ENCODE measurements around the gene MTUS2. TPM values are rescaled to one million over a fixed set of nuclear protein-coding genes. Genes with fewer than 3 reads are reported as not detected.

MTUS2 gene
- total RNA-seq, 6 donors from 2014 or later = 0.11 to 1.6 (median 0.20) TPM; not detected in 1

DNA sequence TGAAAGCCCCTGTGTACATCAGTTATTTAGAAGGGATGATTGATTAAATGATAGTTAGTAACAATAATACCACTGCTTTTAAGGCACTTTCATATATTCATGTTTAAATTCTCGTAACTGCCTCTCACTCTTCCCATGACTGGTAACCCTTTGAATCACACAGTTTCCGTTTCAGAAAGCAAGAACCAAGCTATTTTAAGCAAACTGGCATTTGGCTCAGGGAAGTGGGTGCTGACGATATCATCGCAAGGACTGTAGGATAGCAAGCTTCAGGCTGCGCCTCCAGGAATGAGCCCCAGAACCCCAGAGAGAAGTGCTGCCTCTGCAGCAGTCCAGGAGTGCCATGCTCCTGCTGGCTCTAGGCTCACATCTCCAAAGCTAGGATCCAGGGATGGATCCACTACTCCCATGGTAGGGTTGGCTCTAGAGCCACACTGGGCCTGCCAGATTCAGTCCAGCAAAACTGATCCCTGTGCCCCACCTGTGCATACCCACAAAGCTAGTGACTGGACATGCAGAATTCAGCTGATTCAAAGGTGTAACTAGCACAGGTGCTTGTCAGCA lies 461.9 kb downstream of the MTUS2 start:
- no peaks in the 10 kb centered on the region for H3K4me1 ChIP-seq
- H3K36me3 ChIP-seq = no peaks in the 10 kb centered on the region
- no peak for DNase-seq
- no peaks in the 10 kb centered on the region for H3K9me3 ChIP-seq
- no peak overlapping the region for H3K27ac ChIP-seq
- WGBS, 2 donors = 81 to 88% methylated on average over 5 of the region's 5 CpGs
- no peak for TF ChIP-seq EP300 (IDR thresholded peaks at IDR 0.05)
- no peak for TF ChIP-seq POLR2AphosphoS5 (IDR thresholded peaks at IDR 0.05)
- TF ChIP-seq, protein P1, sequence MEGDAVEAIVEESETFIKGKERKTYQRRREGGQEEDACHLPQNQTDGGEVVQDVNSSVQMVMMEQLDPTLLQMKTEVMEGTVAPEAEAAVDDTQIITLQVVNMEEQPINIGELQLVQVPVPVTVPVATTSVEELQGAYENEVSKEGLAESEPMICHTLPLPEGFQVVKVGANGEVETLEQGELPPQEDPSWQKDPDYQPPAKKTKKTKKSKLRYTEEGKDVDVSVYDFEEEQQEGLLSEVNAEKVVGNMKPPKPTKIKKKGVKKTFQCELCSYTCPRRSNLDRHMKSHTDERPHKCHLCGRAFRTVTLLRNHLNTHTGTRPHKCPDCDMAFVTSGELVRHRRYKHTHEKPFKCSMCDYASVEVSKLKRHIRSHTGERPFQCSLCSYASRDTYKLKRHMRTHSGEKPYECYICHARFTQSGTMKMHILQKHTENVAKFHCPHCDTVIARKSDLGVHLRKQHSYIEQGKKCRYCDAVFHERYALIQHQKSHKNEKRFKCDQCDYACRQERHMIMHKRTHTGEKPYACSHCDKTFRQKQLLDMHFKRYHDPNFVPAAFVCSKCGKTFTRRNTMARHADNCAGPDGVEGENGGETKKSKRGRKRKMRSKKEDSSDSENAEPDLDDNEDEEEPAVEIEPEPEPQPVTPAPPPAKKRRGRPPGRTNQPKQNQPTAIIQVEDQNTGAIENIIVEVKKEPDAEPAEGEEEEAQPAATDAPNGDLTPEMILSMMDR (IDR thresholded peaks at IDR 0.05) = no peak
- no peak for TF ChIP-seq POLR2A (IDR thresholded peaks at IDR 0.05)
- H3K27me3 ChIP-seq = no peaks in the 10 kb centered on the region
- no peak for ATAC-seq (ENCODE audit: low FRiP score in 2 of 2)
- no peak overlapping the region for H3K4me3 ChIP-seq

DNA sequence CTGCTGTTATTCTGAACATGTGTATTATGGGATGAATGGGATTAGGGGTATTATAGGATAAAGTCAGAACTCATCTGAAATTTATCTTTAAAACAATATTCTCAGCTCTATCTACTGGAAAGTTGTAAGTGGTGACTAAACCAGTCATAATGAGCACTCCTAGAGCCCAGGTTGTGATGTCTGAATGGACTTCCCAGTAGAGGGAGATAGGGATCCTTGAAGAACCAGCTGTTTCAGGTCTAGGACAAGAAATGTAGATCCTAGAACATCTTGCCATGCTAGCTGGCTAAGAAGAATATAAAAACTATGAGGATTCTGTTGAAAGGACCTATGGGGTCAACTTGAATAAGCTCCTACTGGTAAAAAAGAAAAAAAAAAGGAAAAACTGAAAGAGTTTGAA lies 464.6 kb downstream of the MTUS2 start:
- ATAC-seq (ENCODE audit: low FRiP score in 2 of 2) = no peak
- no peak for TF ChIP-seq POLR2AphosphoS5 (IDR thresholded peaks at IDR 0.05)
- TF ChIP-seq, protein P1 (IDR thresholded peaks at IDR 0.05) = no peak
- TF ChIP-seq EP300 (IDR thresholded peaks at IDR 0.05) = no peak
- no peaks in the 10 kb centered on the region for H3K9me3 ChIP-seq
- H3K4me1 ChIP-seq = no peaks in the 10 kb centered on the region
- no peak overlapping the region for H3K4me3 ChIP-seq
- H3K27me3 ChIP-seq = no peaks in the 10 kb centered on the region
- no peak overlapping the region for H3K27ac ChIP-seq
- DNase-seq = no peak
- H3K36me3 ChIP-seq = no peaks in the 10 kb centered on the region

- 74 to 80% methylated on average over 5 of the region's 5 CpGs for WGBS, 2 donors
- DNase-seq (no peak), ATAC-seq (ENCODE audit: low FRiP score in 2 of 2) (peak in 1 of 2 donors; percentile 12)
Measured at GRCh38 chr13:29287237-29287636, 467.1 kb downstream of the MTUS2 start.

GRCh38 chr13:29292045-29292444 lies 471.9 kb downstream of the MTUS2 start:
- Histone ChIP-seq H3K27ac (no peak overlapping the region), H3K9me3 (no peaks in the 10 kb centered on the region), H3K36me3 (no peaks in the 10 kb centered on the region), H3K27me3 (no peaks in the 10 kb centered on the region), H3K4me1 (no peaks in the 10 kb centered on the region), H3K4me3 (no peak overlapping the region)
- ATAC-seq (ENCODE audit: low FRiP score in 2 of 2) = no peak
- WGBS, 2 donors = 35 to 61% methylated on average over 3 of the region's 3 CpGs
- no peak for TF ChIP-seq POLR2A (IDR thresholded peaks at IDR 0.05)
- no peak for TF ChIP-seq EP300 (IDR thresholded peaks at IDR 0.05)
- no peak for TF ChIP-seq POLR2AphosphoS5 (IDR thresholded peaks at IDR 0.05)
- TF ChIP-seq, protein P1 (IDR thresholded peaks at IDR 0.05) = no peak
- DNase-seq = no peak

More at GRCh38 chr13:29287237-29287636, 467.1 kb downstream of the MTUS2 start:
- no peaks in the 10 kb centered on the region for H3K27me3 ChIP-seq
- H3K4me1 ChIP-seq = no peaks in the 10 kb centered on the region
- H3K36me3 ChIP-seq = no peaks in the 10 kb centered on the region
- no peaks in the 10 kb centered on the region for H3K9me3 ChIP-seq
- H3K27ac ChIP-seq = no peak overlapping the region
- TF ChIP-seq EP300 (IDR thresholded peaks at IDR 0.05) = no peak
- TF ChIP-seq, protein P1 (IDR thresholded peaks at IDR 0.05) = no peak
- TF ChIP-seq POLR2AphosphoS5 (IDR thresholded peaks at IDR 0.05) = no peak
- no peak for TF ChIP-seq POLR2A (IDR thresholded peaks at IDR 0.05)
- H3K4me3 ChIP-seq = no peak overlapping the region

DNA sequence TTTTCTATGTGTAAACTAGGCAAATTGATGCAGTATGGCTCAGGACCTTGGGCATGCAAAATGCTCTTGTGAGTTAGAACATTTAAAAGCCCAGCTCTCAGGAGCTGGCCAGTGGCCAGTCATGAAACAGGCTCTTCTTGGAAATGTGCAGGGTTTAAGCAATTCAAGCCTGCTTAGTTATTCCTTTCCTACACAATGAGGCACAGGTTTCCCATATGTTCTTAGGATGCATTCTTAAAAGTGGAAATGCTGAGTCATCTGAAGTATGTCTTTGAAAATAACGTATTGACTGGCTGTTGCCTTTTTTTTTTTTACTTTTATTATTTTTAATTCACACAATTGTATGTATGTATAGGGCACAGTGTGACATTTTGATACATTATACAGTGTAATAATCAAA lies 474.7 kb downstream of the MTUS2 start:
- H3K4me3 ChIP-seq = no peak overlapping the region
- WGBS, 2 donors = 38 to 59% methylated on average over 1 of the region's 1 CpG
- no peaks in the 10 kb centered on the region for H3K27me3 ChIP-seq
- H3K36me3 ChIP-seq = no peaks in the 10 kb centered on the region
- no peaks in the 10 kb centered on the region for H3K4me1 ChIP-seq
- DNase-seq (no peak), ATAC-seq (ENCODE audit: low FRiP score in 2 of 2) (no peak)
- no peak for TF ChIP-seq POLR2A (IDR thresholded peaks at IDR 0.05)
- TF ChIP-seq, protein P1 (IDR thresholded peaks at IDR 0.05) = no peak
- TF ChIP-seq POLR2AphosphoS5 (IDR thresholded peaks at IDR 0.05) = no peak
- TF ChIP-seq EP300 (IDR thresholded peaks at IDR 0.05) = no peak
- no peak overlapping the region for H3K27ac ChIP-seq
- no peaks in the 10 kb centered on the region for H3K9me3 ChIP-seq
